Osteoblast (primary cell): ENCODE measurements around the gene MFN2. TPM values are rescaled to one million over a fixed set of nuclear protein-coding genes. Genes with fewer than 3 reads are reported as not detected.

Experiments
- DNase-seq: peaks from one replicate; pipeline ENCODE4 v3.0.0; 2011; ENCODE audit warnings: low spot score, mixed read lengths; ENCODE audit not compliant: insufficient read length; ENCODE audit errors: missing footprints
- H2AFZ ChIP-seq: 2 replicates; pipeline ENCODE4 v1.6.0; 2011; ENCODE audit warnings: mild to moderate bottlenecking, low read length
- H3K27ac ChIP-seq: 2 replicates; pipeline ENCODE4 v1.5.1; 2011; ENCODE audit warnings: mild to moderate bottlenecking, low read depth, low read length, moderate library complexity
- H3K27me3 ChIP-seq: 2 replicates; pipeline ENCODE4 v1.6.0; 2012; ENCODE audit warnings: mild to moderate bottlenecking, control low read depth, inconsistent platforms, low read length, moderate library complexity; ENCODE audit not compliant: insufficient read depth
- H3K36me3 ChIP-seq: 2 replicates; pipeline ENCODE4 v1.5.1; 2011; ENCODE audit warnings: mild to moderate bottlenecking, low read length, control low read depth, moderate library complexity; ENCODE audit not compliant: insufficient read depth
- H3K4me1 ChIP-seq: 2 replicates; pipeline ENCODE4 v1.5.1; 2011; ENCODE audit warnings: mild to moderate bottlenecking, low read length, control low read depth, moderate library complexity; ENCODE audit not compliant: insufficient read depth
- H3K4me2 ChIP-seq: 2 replicates; pipeline ENCODE4 v1.6.0; 2011; ENCODE audit warnings: mild to moderate bottlenecking, low read length; ENCODE audit not compliant: insufficient read depth
- H3K4me3 ChIP-seq: fragments of 200-600 bp; sonication (generic); 3 replicates; pipeline ENCODE4 v1.5.1; 2012; ENCODE audit warnings: mild to moderate bottlenecking, low read length, inconsistent platforms; ENCODE audit not compliant: insufficient read depth
- H3K79me2 ChIP-seq: 2 replicates; pipeline ENCODE4 v1.6.0; 2012; ENCODE audit warnings: mild to moderate bottlenecking, low read length, control low read depth, inconsistent platforms; ENCODE audit not compliant: insufficient read depth
- H3K9me3 ChIP-seq: 2 replicates; pipeline ENCODE4 v1.5.1; 2011; ENCODE audit warnings: low read depth, low read length, control low read depth
- H4K20me1 ChIP-seq: 2 replicates; pipeline ENCODE4 v1.6.0; 2012; ENCODE audit warnings: mild to moderate bottlenecking, low read length, control low read depth; ENCODE audit not compliant: insufficient read depth
- CTCF ChIP-seq: IDR thresholded peaks from 2 replicates; pipeline ENCODE4 v1.5.1; 2011; ENCODE audit warnings: mild to moderate bottlenecking, low read depth, low read length, moderate library complexity; ENCODE audit errors: extremely low read depth
- small RNA-seq: library from RNA; depleted of rRNA; stranded (forward); fragments of <200 nt; gene quantifications from one replicate; pipeline ENCODE3, GENCODE V24; 2012
- total RNA-seq: library from RNA; depleted of rRNA; stranded (reverse); fragments of >200 nt; gene quantifications from 2 replicates; pipeline ENCODE4 v1.2.3, GENCODE V29; 2012

The MFN2 gene
- total RNA-seq, 1 donor = 51.0 TPM

DNA sequence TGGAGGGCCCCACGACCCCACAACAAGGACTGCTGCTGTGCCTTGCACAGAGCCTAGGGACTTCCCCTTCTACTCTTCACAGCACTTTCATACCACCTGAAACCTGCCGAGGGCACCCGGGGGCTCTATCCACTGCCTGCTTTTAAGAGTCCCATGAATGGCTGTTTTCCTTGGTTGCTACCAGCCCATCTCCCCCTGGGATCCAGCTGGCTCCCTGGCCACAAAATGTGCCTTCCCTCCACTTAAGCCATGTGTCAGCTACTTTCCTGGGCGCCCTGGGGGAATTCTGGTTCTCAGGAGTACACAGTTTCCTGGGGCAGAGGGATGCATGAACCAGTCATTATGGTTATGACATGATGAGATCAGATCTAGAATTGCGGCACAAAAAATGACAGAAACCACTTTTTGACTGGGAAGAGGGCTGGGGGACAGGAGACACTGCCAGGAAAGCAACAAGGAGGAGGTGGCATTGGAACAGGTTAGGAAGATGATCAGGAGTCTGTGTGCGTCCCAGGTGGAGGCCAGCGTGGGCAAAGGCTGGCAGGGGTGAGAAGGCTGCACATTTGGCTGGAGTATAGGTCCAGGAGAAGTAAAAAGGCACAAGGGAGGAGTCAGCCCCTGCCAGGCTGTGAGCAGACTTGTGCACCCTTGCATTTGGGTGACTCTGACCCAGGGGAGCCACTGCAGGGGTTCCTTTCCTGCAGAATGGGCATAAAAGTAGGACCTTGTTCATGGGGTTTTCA, 79.6 kb downstream of the MFN2 start:
- no peaks in the 10 kb centered on the region for H3K9me3 ChIP-seq
- no peaks in the 10 kb centered on the region for H3K79me2 ChIP-seq
- H3K36me3 ChIP-seq = no peaks in the 10 kb centered on the region
- no peak overlapping the region for H3K4me2 ChIP-seq
- no peak overlapping the region for H2AFZ ChIP-seq
- no peak overlapping the region for H3K27ac ChIP-seq
- no peaks in the 10 kb centered on the region for H4K20me1 ChIP-seq
- TF ChIP-seq CTCF = no peak
- H3K27me3 ChIP-seq = peaks cover 37% of the 10 kb centered on the region
- H3K4me1 ChIP-seq = peaks cover 2% of the 10 kb centered on the region
- no peak overlapping the region for H3K4me3 ChIP-seq
- DNase-seq = peak; percentile 44

DNA sequence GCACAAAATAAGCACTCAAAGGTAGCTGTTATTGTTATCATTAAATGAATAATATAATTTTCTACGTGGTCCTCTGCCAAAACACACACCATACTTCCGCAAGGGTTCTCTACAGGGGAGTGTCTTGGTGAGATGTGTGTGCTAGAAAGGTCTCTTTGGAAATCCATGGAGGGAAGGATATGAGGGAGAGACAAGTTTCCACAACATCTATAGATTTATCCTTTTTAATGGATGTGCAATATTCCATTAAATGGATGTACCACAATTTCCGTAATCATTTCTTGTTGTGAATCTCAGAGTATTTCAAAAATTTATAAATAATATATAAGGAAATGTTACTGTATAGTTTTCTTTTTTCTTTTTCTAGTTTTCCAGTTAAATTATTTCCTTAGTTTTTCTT, 80.3 kb downstream of the MFN2 start:
- no peak overlapping the region for H2AFZ ChIP-seq
- no peak overlapping the region for H3K4me2 ChIP-seq
- H3K27ac ChIP-seq = no peak overlapping the region
- H3K4me3 ChIP-seq = no peak overlapping the region
- no peaks in the 10 kb centered on the region for H3K9me3 ChIP-seq
- H3K27me3 ChIP-seq = peaks cover 37% of the 10 kb centered on the region
- no peaks in the 10 kb centered on the region for H4K20me1 ChIP-seq
- TF ChIP-seq CTCF = no peak
- H3K36me3 ChIP-seq = no peaks in the 10 kb centered on the region
- peaks cover 2% of the 10 kb centered on the region for H3K4me1 ChIP-seq
- H3K79me2 ChIP-seq = no peaks in the 10 kb centered on the region
- peak; percentile 55 for DNase-seq

Small RNAs within 50 kb of the gene (small RNA-seq; reads per million reads assigned to genes)
- gene AL096840.1 (not detected), gene MIR6729 (not detected), gene RF00019 (not detected), gene RN7SL649P (not detected)

Other genes with a start within 250 kb of the MFN2 start
- gene AGTRAP, start 244.3 kb upstream of the MFN2 start, total RNA-seq = 47.7 and 56.5 TPM in 2 replicates
- under 0.01 TPM in 1 of 2 replicates, not detected in the other for gene C1orf167, start 218.3 kb upstream of the MFN2 start, total RNA-seq
- gene MTHFR, start 174.5 kb upstream of the MFN2 start, total RNA-seq = 32.6 and 34.5 TPM in 2 replicates
- 21.0 and 22.4 TPM in 2 replicates for gene CLCN6, start 174.3 kb upstream of the MFN2 start, total RNA-seq
- not detected in 2 replicates for gene NPPA, start 132.7 kb upstream of the MFN2 start, total RNA-seq
- not detected in 2 replicates for gene NPPB, start 121.5 kb upstream of the MFN2 start, total RNA-seq
- 51.6 and 64.1 TPM in 2 replicates for gene KIAA2013, start 54.0 kb upstream of the MFN2 start, total RNA-seq
- gene PLOD1, start 45.7 kb upstream of the MFN2 start, total RNA-seq = 242 and 281 TPM in 2 replicates
- 24.2 and 26.4 TPM in 2 replicates for gene MIIP, start 39.1 kb downstream of the MFN2 start, total RNA-seq
- gene TNFRSF8, start 82.9 kb downstream of the MFN2 start, total RNA-seq = under 0.01 and 0.29 TPM in 2 replicates
- gene TNFRSF1B, start 186.5 kb downstream of the MFN2 start, total RNA-seq = 11.2 and 12.7 TPM in 2 replicates
- gene VPS13D, start 249.6 kb downstream of the MFN2 start, total RNA-seq = 46.0 and 48.5 TPM in 2 replicates